ENCODE results near the gene USP32.

- TF ChIP-seq EZH2 (IDR thresholded peaks at IDR 0.05; ENCODE audit: low read depth), result no peak
- TF ChIP-seq, protein P1, sequence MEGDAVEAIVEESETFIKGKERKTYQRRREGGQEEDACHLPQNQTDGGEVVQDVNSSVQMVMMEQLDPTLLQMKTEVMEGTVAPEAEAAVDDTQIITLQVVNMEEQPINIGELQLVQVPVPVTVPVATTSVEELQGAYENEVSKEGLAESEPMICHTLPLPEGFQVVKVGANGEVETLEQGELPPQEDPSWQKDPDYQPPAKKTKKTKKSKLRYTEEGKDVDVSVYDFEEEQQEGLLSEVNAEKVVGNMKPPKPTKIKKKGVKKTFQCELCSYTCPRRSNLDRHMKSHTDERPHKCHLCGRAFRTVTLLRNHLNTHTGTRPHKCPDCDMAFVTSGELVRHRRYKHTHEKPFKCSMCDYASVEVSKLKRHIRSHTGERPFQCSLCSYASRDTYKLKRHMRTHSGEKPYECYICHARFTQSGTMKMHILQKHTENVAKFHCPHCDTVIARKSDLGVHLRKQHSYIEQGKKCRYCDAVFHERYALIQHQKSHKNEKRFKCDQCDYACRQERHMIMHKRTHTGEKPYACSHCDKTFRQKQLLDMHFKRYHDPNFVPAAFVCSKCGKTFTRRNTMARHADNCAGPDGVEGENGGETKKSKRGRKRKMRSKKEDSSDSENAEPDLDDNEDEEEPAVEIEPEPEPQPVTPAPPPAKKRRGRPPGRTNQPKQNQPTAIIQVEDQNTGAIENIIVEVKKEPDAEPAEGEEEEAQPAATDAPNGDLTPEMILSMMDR (conservative IDR thresholded peaks at IDR 0.05), result no peak
Measured at GRCh38 chr17:60224064-60224463, 167.9 kb downstream of the USP32 start.
